Right ventricle myocardium inferior (tissue), 1 donor: ENCODE data around the gene CAMTA1. TPM values are rescaled to one million over a fixed set of nuclear protein-coding genes. Genes with fewer than 3 reads are reported as not detected.
A peak's percentile ranks its signal among the peaks of the same experiment; 100 is the strongest.

Experiments used
- ATAC-seq: fragments of 200-7000 bp; cut with Tn5 transposase; one replicate; pipeline ENCODE4 v1.9.1; 2020; ENCODE audit warnings: mild to moderate bottlenecking, moderate library complexity
- DNase-seq: peaks from one replicate; pipeline ENCODE4 v3.0.0; 2021; ENCODE audit errors: missing footprints
- intact Hi-C: fragments of 100-400 bp; cut with DNase I; formaldehyde crosslinking; loops from one replicate; pipeline ENCODE4 v1.11.0; 2022
- total RNA-seq: library from RNA; stranded (reverse); fragmentation: NEBNext Ultra II Directional; extraction: Animal tissue kit (Norgen Biotek cat#: 25700); gene quantifications from one replicate; pipeline ENCODE4 v1.2.1, GENCODE V29; 2021
- donor health status: DM: no; HTN: yes; CAD: no; lungs with severe emphysema.

CAMTA1 gene
- total RNA-seq, 1 donor from 2014 or later = 159 TPM

DNA sequence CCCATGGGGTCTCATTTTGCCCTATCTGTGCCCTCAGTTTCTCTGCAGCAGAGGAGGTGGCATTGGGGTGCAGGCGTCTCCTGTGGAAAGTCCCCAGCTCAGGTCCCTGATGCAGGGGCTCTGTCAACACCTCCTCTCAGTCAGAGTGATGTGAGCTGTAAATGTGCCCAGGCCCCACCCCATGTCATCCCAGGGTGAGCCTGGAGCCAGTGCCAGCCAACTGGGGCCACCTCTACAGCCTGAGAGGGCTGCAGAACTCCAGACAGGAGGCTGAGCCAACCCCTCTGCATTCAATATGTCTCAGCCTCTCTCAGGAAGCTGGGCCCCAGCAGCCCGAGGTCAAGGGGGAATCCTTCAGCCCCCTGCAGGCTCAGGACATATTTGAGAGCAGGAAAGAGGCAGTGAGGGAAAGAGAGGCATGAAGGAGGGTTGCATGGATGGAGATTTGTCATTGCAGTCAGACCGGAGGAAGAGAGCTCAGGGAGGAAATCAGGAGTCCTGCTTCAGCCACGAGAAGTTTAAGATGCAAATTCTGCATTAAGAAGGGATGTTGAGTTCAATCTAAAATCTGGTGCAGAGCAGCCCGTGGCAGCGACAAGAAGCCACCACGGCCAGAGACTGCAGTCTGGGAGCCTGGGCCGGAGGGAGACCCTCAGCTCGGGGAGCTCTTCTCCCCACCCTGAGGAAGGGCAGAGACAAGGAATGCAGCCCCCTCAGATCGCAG is 697.7 kb downstream of the CAMTA1 start:
- DNase-seq = no peak
- ATAC-seq = peak; percentile 74
- intact Hi-C loops = no loop called here

DNA sequence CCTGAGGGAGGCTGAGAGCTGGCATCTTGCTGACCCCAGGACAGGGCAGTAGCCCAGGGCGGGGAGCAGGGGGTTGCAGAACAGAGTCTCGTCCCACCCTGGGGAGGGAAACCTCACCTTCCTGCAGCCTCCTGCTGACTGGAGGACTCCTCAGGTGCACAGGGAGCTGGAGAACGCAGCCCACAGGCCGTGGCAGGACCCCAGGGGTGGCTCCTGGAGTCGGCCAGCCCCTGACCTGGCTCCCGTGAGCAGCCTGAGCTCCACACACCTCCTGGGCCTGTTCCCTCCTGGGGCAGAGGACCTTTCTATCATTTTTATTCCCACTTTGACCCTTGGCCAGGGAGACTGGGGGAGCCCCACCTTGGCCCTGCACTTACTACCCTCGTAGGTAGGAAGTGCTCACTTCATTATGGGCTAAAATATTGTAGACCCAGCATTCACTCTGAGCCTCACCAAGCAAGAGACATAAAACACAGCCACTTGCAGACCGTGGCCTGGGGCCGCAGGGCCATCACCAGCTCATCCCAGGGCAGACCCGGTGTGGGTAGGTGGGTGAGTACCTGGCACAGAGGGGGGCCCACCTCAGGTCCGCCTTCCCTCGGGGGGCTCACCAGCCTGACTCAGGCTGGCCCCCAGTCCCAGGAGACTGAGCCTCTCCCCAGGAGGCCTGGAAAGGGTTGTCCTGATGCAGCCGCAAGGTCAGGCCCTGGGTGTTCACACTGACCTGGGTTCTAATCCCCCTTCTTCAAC is 698.6 kb downstream of the CAMTA1 start:
- ATAC-seq (no peak), DNase-seq (no peak)
- intact Hi-C loops = no loop called here

DNA sequence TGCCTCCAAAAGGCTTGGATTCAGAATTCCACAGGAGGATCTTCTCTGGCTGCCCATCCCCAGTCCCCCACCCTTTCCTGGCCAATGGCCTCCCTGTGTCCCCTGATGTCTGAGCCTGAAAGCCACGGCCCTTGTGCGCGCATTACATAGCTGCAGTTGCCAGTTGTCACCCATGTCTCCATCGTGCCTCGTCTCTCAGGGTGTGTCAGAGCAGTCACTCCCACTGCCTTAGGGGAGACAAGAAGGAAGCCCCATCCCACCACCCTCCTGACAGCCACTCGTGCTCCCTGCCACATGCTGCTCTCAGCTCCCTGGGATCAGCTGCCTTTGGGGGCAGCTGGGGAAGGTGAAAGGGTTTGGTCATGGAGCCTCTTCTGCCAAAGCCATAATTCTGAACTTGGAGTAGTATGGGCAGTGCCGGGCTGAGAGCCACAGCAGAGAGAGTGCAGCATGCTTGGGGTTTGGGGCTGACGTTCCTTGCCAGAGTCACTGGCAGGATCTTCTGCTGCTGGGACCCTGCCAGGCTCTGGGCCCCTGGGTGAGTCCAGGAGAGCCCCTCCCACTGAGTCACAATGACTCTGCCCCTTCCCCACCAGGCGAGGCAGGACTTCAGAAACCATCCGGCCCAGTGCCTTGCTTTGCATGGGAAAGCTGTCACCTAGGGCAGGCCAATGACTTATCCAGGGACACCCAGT is 700.0 kb downstream of the CAMTA1 start:
- intact Hi-C loops = no loop called here
- DNase-seq (no peak), ATAC-seq (no peak)

DNA sequence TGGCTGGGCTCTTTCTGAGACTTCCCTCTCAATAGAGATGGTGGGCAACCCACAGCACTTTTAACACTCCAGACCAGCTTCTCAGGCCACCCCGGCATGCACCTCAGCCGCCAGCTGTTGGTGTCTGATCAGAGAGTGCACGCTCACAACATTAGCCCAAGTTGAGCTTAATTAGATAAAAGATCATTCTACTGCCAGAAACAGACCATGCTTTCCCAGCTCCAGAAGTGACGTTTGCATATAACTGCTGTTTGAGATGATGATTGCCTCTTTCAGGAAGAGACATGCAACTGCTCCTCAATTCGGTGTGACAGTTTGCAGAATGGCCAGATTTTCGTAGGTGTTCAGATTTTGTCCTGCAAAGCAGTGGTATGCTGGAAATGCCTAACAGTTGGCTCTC is 700.6 kb downstream of the CAMTA1 start:
- DNase-seq = no peak
- intact Hi-C loops = no loop called here
- no peak for ATAC-seq

DNA sequence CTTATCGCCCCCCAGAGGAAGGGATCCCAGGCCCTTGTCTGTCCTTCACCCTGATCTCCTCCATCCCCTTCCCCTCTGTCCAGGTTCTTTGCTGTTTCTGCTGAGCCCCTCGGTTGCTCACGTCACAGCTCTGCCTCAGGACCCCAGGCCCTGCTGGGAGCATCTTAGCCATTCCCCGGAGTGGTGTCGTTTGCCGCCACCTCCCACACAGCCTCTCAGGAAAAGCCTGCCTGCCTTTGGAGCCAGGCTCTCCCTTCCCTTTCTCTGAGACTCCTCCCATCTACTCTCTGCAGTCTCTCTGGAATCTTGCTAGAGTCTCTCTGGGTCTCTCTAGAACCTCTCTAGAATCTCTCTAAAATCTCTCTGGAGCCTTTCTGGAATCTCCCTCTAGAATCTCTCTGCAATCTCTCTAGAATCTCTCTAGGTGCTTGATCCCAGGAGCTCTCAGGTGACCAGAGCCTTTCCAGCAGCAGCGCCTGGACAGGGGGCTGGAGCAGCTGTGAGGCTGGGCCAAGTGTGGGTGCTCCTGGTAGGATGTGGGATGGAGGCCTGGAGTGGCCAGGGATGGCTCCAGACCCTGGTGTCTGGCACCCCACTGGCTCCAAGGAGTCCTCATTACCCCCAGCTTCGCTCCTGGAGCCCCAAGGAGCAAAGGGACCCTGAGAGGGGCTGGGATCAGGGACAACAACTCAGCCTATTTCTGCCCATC is 702.7 kb downstream of the CAMTA1 start:
- DNase-seq (no peak), ATAC-seq (no peak)
- intact Hi-C loops = no loop called here

DNA sequence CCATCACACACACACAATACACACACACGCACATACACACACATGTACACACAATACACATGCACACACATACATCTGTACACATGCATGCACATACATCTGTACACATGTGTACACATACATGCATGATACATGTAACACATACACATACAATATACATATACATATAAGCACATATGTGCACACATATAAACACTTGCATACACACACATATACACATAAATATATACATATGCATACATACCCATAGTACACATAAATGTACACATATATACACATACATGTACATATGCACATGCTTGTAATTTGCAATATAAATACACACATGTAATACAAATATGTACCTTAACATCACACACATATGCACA is 703.2 kb downstream of the CAMTA1 start:
- intact Hi-C loops = no loop called here
- ATAC-seq (no peak), DNase-seq (no peak)

DNA sequence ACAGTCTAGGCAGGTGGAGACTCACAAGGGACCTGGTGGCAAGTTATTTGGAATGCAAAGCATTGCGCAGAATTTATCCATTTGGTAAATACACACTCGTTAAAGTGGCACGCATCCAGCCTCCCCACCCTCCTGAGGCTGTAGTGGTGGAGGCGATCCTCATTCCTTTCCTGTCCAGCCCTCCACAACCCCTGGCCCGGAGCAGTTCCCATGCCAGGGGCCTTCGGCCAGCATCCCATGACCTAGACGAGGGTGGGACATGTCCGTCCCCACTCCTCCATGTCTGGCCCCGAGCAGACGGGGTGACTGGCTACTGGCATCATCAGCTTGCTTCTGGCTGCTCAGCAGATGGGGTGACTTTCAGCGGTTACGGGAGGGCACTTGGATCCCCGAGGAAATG is 704.3 kb downstream of the CAMTA1 start:
- ATAC-seq = no peak
- DNase-seq = no peak
- intact Hi-C loops = no loop called here

DNA sequence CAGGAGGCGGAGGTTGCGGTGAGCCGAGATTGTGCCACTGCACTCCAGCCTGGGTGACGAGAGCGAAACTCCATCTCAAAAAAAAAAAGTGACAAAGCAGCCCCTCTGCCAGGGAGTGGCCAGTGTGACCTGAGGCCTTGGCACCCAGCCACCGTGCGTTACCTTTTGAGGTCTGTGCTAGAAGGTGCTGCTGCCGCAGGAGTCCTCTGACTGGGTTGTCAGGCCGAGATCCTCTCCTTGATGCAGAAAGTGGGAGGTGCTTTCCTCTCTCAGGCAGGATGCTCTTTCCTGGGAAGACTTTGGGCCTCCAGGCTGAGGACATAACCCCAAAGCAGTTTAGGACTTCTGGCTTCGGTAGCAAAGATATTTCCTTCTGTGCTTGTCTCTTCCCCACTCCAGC is 705.3 kb downstream of the CAMTA1 start:
- intact Hi-C loops = no loop called here
- no peak for DNase-seq
- ATAC-seq = no peak

DNA sequence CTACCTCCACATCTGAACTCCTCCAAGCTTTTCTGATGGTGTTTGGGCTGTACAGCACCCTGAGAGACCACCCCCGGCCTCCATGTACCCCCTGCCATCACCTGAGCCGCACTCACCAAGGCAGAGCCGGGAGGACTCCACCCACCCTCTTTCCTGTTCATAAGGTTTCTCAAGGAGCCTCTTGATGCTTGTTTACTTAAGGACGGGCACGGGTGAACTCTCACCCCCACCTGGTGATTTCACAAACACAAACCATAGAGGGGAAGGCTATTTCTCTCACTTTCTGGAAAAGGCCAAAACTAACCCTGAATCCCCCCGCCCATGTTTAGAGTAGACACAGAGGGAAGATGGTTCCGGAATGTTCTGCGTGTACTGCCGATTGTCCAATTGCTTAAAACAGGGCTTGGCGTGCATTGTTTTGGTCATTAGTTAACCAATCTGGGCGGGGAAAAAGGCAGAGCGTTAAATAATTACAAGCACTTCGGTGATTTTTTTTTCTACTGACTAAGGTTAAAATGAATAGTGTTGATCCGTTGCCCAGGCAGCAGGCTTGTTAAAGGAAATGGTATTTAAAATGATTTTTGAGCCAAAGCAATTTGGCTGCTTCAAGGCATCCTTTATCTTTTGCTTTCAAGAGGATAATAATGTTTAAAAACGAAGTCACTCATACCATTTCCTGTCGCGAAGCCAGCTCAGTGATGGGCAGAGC is 706.0 kb downstream of the CAMTA1 start:
- DNase-seq (no peak), ATAC-seq (no peak)
- intact Hi-C loops = no loop called here

DNA sequence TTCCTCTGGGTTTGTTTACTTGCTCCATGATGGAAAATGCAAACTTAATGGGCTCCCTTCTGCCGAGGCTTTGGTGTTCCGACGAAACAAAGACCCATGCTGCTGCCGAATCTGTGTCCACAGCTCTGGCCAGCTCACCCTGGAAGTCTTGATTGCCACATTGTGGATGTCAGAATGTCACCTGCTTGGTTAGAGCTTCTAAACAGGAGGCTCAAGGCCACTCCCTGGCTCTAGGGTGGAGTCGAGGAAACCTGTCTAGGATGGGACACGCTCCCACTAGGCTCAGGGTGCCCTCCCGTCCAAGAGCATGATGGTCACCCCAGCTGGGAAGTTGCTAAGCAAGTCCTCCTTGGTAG is 706.5 kb downstream of the CAMTA1 start:
- ATAC-seq (no peak), DNase-seq (no peak)
- intact Hi-C loops = no loop called here

DNA sequence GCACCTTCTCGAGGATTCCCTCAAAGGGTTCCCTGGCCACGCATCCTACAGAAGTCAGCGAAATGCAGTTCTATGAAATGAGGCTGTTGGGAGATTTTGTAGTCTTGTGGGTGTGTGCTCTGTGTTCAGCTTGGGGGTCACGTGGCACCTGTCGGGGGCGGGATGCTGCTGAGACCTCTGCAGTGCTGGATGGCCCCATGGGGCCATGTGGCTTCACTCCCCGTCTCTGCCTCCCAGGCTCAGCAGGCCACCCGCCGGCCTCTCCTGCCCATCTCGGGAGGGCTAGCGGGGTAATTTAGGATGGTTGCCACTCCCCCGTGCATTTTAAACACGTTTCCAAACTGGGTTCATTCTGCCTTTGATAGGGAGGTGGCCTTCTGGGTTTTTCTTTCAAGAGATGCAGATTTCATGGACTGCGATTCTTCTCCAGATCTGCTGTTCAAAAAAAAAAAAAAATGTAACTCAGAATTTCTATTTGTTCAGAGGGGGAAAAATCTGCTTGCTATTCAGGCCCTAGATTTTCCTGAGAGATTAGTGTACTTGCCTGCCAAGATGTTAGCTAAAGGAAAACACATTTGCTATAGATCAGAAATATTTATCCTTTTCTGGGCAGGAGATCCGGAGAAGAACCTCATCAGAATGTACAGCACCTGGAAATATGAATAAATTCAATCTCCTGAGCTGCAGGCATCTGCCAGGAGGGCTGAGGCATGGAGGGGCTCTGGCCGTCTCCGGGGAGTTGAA is 708.6 kb downstream of the CAMTA1 start:
- intact Hi-C loops = no loop called here
- no peak for ATAC-seq
- no peak for DNase-seq

DNA sequence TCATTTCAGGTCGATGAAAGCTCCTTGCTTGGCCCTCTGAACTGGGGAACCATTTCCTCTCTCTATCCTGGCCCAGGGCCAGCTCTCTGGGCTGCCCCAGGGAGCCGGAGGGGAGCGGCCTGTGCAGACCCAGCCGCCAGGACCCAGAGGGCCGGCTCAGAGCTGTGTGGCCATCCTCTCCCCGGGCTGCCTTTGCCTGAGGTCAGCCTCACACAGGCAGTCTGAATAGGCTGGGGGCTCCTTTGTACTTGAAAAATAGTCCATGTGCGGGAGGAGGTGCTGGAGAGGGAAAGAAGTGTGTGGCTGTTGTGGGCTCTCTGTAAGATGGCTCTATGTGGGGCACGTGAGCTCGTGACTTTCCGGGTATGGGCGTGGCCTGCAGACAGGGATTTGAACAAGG is 710.7 kb downstream of the CAMTA1 start:
- DNase-seq = no peak
- intact Hi-C loops = no loop called here

DNA sequence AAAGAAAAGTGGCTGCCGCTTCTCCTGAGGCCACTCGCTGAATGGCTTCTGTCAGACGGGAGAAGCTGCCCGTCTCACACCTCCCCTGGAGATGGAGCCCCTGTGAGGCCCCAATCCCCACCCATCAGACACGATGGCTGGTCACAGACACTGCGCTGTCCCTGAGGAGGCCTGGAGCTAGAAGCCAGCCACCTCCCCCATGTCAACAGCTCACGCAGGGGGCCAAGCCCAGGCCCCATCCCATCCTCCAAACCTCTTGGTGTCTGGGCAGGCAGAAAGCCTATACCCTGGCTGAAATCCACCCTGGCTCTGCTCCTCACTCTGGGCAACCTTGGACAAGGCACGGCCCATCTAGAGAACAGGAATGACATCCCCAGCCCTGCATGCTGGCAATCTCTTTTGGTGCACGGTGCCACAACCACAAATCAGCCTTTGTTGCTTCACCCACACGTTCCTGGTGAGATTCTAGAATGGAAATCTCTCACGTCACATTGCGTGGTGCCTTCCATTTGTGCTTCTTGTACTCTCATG is 711.9 kb downstream of the CAMTA1 start:
- no peak for ATAC-seq
- intact Hi-C loops = no loop called here
- DNase-seq = no peak

More for the DNA sequence above, 710.7 kb downstream of the CAMTA1 start:
- ATAC-seq = no peak

DNA sequence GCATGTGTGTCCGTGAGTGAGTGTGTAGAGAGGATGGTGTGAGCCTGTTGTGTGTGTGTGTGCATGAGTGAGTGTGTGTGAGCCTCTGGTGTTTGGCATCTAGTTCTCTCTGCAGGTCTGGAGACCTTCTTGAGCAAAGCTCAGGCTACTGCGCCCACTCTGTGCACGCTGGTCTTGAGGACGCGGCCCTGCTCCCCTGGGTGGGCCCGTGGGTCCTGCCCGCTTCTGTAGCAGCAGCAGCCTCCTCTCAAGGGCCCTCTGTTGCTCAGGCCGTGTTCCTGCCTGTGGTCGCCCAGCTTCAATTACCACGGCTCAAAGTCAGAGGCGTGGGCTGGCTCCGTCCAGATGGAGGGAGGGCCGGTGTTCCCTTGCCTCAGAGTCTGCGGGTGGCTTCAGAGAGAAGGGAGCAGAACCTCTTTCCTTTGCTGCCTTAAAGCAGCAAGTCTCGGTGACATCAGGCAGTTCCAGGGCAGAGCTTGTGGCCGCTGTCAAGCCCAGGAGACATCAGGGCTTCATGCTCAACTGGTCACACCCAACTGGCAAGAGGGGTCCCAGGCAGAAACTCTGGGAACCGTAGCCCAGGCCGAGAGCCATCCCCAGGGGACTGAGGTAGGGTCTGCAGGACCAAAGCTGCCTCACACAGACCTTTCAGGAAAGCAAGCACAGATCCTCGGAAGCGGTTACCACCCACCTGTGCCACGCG is 715.3 kb downstream of the CAMTA1 start:
- intact Hi-C loops = no loop called here
- no peak for ATAC-seq

DNA sequence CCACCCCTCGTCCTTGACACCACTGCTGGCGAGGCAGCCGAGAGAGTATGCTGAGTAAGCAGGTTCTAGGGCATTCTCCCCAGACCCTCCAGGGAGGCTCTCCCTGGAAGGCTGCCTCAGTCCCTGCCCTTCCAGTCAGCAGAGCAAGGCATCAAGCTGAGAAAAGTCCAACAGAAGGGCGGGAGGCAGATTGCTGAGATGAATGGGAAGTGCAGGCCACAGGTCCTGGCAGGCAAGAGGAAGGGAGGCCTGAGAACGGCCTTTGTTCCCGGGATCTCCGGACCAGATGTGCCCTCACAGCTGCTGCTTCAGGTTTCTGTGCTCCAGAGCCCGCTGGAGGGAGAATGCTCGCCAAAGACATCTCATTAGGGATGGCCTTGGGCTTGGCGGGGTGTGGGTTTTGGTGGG is 715.8 kb downstream of the CAMTA1 start:
- ATAC-seq (no peak), DNase-seq (no peak)
- intact Hi-C loops = no loop called here

More for the DNA sequence above, 715.3 kb downstream of the CAMTA1 start:
- no peak for DNase-seq

DNA sequence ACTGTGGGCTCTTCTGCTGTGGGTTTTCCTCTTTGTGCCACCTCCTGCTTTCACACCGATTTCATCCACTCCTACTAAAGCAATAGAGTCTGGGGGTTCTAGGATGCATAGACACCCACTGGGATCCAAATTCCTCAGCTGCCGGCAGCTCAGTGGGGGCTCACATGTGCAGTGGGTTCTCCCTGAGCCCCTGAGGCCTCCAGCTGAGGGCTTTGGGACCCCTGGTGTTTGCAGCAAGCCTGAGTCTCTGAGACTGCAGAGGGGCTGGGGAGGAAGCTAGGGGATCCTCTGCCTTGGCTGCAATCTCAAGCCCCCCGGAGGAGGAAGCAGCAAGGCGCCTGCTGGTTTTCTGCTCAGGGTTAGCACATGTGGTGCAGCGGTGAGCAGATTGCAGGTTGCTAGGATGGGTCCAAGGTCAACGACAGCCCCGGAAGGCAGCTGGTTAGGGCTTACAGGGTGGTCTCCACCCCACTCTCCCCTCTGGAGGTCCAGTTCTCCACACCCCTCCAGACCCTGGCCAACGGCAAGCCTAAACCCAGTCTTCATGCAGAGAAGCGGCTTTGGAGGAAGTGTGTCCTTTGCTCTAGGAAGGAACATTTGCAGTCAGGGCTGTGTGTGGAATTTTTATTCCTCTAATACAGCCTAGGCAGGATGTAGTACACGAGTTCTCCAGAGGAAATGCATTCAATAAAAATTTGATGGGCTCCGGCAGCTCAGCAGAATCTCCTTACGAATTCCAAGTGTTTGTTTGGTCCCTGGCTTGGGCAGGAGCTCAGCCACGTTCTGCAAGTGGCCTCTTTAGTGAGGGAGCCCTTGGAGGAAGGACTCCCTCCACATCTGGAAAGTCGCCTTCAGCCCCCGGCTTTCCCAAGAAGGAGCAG is 716.7 kb downstream of the CAMTA1 start:
- ATAC-seq (no peak), DNase-seq (no peak)
- intact Hi-C loops = no loop called here
